Keratinocyte (primary cell): ENCODE results near the gene IFT81. TPM values are rescaled to one million over a fixed set of nuclear protein-coding genes. Genes with fewer than 3 reads are reported as not detected.

Source experiments
- DNase-seq: peaks from one replicate; pipeline ENCODE4 v3.0.0-alpha.2; 2011; ENCODE audit warnings: low read depth, missing footprints, low spot score
- FAIRE-seq: peaks from 2 replicates; lab custom pipeline; 2011; peaks lifted over from hg19 to GRCh38; lab: Jason Lieb, UNC
- H2AFZ ChIP-seq: 2 replicates; pipeline ENCODE4 v1.6.0; 2012; ENCODE audit warnings: low read length, control low read depth, inconsistent platforms; ENCODE audit not compliant: control insufficient read depth
- H3K27ac ChIP-seq: 2 replicates; pipeline ENCODE4 v1.5.1; 2011; ENCODE audit warnings: low read length; ENCODE audit not compliant: control insufficient read depth, insufficient read depth
- H3K27me3 ChIP-seq: 3 replicates; pipeline ENCODE4 v1.6.0; 2011; ENCODE audit warnings: low read length; ENCODE audit not compliant: control insufficient read depth, insufficient read depth; ENCODE audit errors: extremely low read depth
- H3K36me3 ChIP-seq, 2 experiments: 2 replicates in 1 of 2; 3 replicates in 1 of 2; pipeline ENCODE4 v1.5.1; 2011; ENCODE audit warnings: low read length in 2 of 2, mild to moderate bottlenecking in 1 of 2; ENCODE audit not compliant: control insufficient read depth in 2 of 2, insufficient read depth in 2 of 2; ENCODE audit errors: extremely low read depth in 1 of 2
- H3K4me1 ChIP-seq: 3 replicates; pipeline ENCODE4 v1.5.1; 2011; ENCODE audit warnings: low read length; ENCODE audit not compliant: control insufficient read depth, insufficient read depth; ENCODE audit errors: extremely low read depth
- H3K4me2 ChIP-seq: 3 replicates; pipeline ENCODE4 v1.6.0; 2011; ENCODE audit warnings: low read depth, low read length; ENCODE audit not compliant: control insufficient read depth, insufficient read depth; ENCODE audit errors: extremely low read depth
- H3K4me3 ChIP-seq, 3 experiments: fragments of 200-600 bp in 1 of 3; sonication (generic) in 1 of 3; 2 replicates in 2 of 3; 3 replicates in 1 of 3; pipeline ENCODE4 v1.5.1; 2011 to 2016; ENCODE audit warnings: low read length in 3 of 3, mild to moderate bottlenecking in 3 of 3, control low read depth in 2 of 3, inconsistent platforms in 1 of 3, low read depth in 1 of 3, mixed read lengths in 1 of 3, mixed run types in 1 of 3, moderate library complexity in 1 of 3; ENCODE audit not compliant: control insufficient read depth in 2 of 3, insufficient read depth in 2 of 3; ENCODE audit errors: extremely low read depth in 1 of 3
- H3K79me2 ChIP-seq: 2 replicates; pipeline ENCODE4 v1.6.0; 2012; ENCODE audit warnings: low read length; ENCODE audit not compliant: control insufficient read depth, insufficient read depth
- H3K9ac ChIP-seq: 3 replicates; pipeline ENCODE4 v1.6.0; 2011; ENCODE audit warnings: low read length; ENCODE audit not compliant: control insufficient read depth, insufficient read depth; ENCODE audit errors: extremely low read depth
- H3K9me1 ChIP-seq: 3 replicates; pipeline ENCODE4 v1.6.0; 2011; ENCODE audit warnings: low read length; ENCODE audit not compliant: control insufficient read depth, insufficient read depth; ENCODE audit errors: extremely low read depth
- H3K9me3 ChIP-seq: 2 replicates; pipeline ENCODE4 v1.5.1; 2012; ENCODE audit warnings: low read depth, low read length; ENCODE audit not compliant: control insufficient read depth
- H4K20me1 ChIP-seq: 3 replicates; pipeline ENCODE4 v1.6.0; 2011; ENCODE audit warnings: low read length; ENCODE audit not compliant: control insufficient read depth, insufficient read depth; ENCODE audit errors: extremely low read depth
- EZH2 ChIP-seq: IDR thresholded peaks from one replicate; pipeline ENCODE4 v1.6.1; 2012; ENCODE audit warnings: inconsistent platforms, mild to moderate bottlenecking, low read length, moderate library complexity
- dilution Hi-C: fragments of 300-500 bp; cut with MboI; formaldehyde crosslinking; loops from one replicate; pipeline ENCODE4 v1.7.0; 2020; ENCODE audit warnings: low sequenced_read_pairs; ENCODE audit not compliant: extremely low pct_ligation_motif_present
- polyA plus RNA-seq, 5 experiments: library from polyadenylated mRNA; depleted of rRNA in 3 of 5; stranded (reverse) in 3 of 5; stranded (forward) in 1 of 5; unstranded in 1 of 5; fragments of >200 nt; gene quantifications; 1 replicate in 1 of 5; 2 replicates in 3 of 5; 3 replicates in 1 of 5; pipeline versions ENCODE4 v1.2.1 to v1.2.3, GENCODE V29; 2011 to 2012; ENCODE audit warnings: missing spikeins in 2 of 5, low read depth in 1 of 5, low replicate concordance in 1 of 5
- TF ChIP-seq, protein P1 (sequence below), 3 experiments: IDR thresholded peaks in 1 of 3; conservative IDR thresholded peaks in 1 of 3; optimal IDR thresholded peaks in 1 of 3; 2 replicates in 2 of 3; 3 replicates in 1 of 3; pipeline versions ENCODE3 to v1.5.1; 2011; ENCODE audit warnings: low read length in 3 of 3, mild to moderate bottlenecking in 3 of 3, moderate library complexity in 2 of 3, control low read depth in 1 of 3, inconsistent platforms in 1 of 3; ENCODE audit not compliant: insufficient read depth in 2 of 3; ENCODE audit errors: extremely low read depth in 1 of 3

IFT81 gene
- polyA plus RNA-seq, 1 donor (not counting 4 experiments of a cell fraction or from before 2014, with no cell fraction given) = 8.9 TPM

DNA sequence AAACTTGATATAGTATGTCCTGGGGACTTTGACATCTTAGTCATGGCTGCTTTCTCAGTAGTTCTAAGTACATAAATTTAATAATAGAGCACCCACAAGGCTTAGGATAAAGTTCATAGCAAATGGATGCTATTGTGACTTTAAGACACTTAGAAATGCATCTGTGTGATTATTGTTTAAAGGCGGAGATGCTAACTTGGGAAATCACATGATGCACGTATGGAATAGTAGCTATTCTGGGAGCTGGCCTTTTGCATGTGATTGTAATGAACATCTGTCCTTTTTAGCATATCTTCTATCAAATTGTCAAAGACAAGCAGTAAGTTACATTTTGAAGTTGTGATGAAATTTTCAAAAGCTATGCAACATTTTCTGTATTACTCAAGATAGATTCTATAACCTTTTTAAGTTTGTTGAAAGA, 110.2 kb downstream of the IFT81 start:
- DNase-seq = no peak

DNA sequence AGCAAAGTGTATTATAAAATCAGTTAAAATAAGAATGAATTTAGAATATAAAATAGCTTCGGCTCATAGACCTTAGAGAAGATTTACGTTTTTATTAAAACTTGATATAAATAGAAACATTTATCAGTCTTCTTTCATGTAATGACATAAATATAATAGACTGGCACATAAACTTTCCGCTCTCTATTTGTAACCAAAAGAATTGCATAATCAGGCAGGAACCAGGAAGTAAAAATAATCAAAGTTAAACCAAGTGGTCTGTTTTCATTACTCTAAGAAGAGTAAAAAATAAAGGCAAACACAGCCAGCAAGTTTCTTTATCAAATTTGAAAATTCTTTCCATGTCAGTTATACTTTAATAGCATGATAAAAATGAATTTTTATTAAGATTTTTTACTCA, 110.6 kb downstream of the IFT81 start:
- Histone ChIP-seq H2AFZ (no peak overlapping the region), H3K36me3 (no peaks in the 10 kb centered on the region), H3K79me2 (no peaks in the 10 kb centered on the region), H3K4me2 (no peak overlapping the region), H3K9me3 (no peaks in the 10 kb centered on the region), H3K9ac (no peak overlapping the region), H3K9me1 (no peaks in the 10 kb centered on the region), H3K4me3 (no peak overlapping the region), H3K27me3 (no peaks in the 10 kb centered on the region), H4K20me1 (no peaks in the 10 kb centered on the region), H3K27ac (no peak overlapping the region), H3K4me1 (no peaks in the 10 kb centered on the region)
- FAIRE-seq = no peak
- TF ChIP-seq EZH2 = no peak
- DNase-seq = no peak
- dilution Hi-C loops = no loop called here

More for the DNA sequence above, 110.2 kb downstream of the IFT81 start:
- H3K9me3 ChIP-seq = no peaks in the 10 kb centered on the region
- no peak overlapping the region for H3K27ac ChIP-seq
- no peak overlapping the region for H2AFZ ChIP-seq
- no peak overlapping the region for H3K4me3 ChIP-seq
- dilution Hi-C loops = no loop called here
- no peak overlapping the region for H3K4me2 ChIP-seq
- H3K9ac ChIP-seq = no peak overlapping the region
- no peaks in the 10 kb centered on the region for H3K79me2 ChIP-seq
- TF ChIP-seq EZH2 = no peak
- TF ChIP-seq, protein P1, sequence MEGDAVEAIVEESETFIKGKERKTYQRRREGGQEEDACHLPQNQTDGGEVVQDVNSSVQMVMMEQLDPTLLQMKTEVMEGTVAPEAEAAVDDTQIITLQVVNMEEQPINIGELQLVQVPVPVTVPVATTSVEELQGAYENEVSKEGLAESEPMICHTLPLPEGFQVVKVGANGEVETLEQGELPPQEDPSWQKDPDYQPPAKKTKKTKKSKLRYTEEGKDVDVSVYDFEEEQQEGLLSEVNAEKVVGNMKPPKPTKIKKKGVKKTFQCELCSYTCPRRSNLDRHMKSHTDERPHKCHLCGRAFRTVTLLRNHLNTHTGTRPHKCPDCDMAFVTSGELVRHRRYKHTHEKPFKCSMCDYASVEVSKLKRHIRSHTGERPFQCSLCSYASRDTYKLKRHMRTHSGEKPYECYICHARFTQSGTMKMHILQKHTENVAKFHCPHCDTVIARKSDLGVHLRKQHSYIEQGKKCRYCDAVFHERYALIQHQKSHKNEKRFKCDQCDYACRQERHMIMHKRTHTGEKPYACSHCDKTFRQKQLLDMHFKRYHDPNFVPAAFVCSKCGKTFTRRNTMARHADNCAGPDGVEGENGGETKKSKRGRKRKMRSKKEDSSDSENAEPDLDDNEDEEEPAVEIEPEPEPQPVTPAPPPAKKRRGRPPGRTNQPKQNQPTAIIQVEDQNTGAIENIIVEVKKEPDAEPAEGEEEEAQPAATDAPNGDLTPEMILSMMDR (optimal IDR thresholded peaks at IDR 0.05 in 1 of 3, IDR thresholded peaks at IDR 0.05 in 1 of 3, conservative IDR thresholded peaks at IDR 0.05 in 1 of 3; ENCODE audit: extremely low read depth in 1 of 3, insufficient read depth in 2 of 3, low read length in 3 of 3) = no peak
- no peaks in the 10 kb centered on the region for H3K9me1 ChIP-seq
- no peaks in the 10 kb centered on the region for H3K4me1 ChIP-seq
- H3K36me3 ChIP-seq = no peaks in the 10 kb centered on the region
- FAIRE-seq = no peak
- no peaks in the 10 kb centered on the region for H4K20me1 ChIP-seq
- H3K27me3 ChIP-seq = no peaks in the 10 kb centered on the region

DNA sequence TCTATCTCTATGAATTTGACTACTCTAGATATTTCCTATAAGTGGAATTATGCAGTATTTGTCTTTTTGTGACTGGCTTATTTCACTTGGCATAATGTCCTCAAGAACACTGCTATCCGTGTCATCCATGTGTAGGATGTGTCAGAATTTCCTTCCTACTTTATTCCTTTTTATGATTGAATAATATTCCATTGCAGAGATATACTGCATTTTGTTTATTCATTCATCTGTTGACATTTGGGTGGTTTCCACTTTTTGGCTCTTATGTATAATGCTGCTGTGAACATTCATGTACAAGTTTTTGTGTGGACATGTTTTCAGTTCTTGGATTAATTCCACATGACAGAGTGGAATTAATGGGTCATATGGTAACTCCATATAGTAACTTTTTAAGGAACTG, 111.2 kb downstream of the IFT81 start:
- no peak overlapping the region for H3K4me3 ChIP-seq
- H3K9ac ChIP-seq = no peak overlapping the region
- TF ChIP-seq, protein P1 (optimal IDR thresholded peaks at IDR 0.05 in 1 of 3, IDR thresholded peaks at IDR 0.05 in 1 of 3, conservative IDR thresholded peaks at IDR 0.05 in 1 of 3; ENCODE audit: extremely low read depth in 1 of 3, insufficient read depth in 2 of 3, low read length in 3 of 3) = no peak
- no peak for TF ChIP-seq EZH2
- no peaks in the 10 kb centered on the region for H3K9me1 ChIP-seq
- dilution Hi-C loops = no loop called here
- DNase-seq (no peak), FAIRE-seq (no peak)
- no peak overlapping the region for H2AFZ ChIP-seq
- H4K20me1 ChIP-seq = no peaks in the 10 kb centered on the region
- H3K27me3 ChIP-seq = no peaks in the 10 kb centered on the region
- no peaks in the 10 kb centered on the region for H3K79me2 ChIP-seq
- no peak overlapping the region for H3K4me2 ChIP-seq
- H3K36me3 ChIP-seq = no peaks in the 10 kb centered on the region
- H3K27ac ChIP-seq = no peak overlapping the region
- H3K4me1 ChIP-seq = no peaks in the 10 kb centered on the region
- no peaks in the 10 kb centered on the region for H3K9me3 ChIP-seq
